ENCODE data around the gene ETDB.

Gene ETDB

GRCh38 chrX:135114392-135114791, 5.9 kb downstream of the ETDB start:
- no peaks in the 10 kb centered on the region for H3K79me2 ChIP-seq (ENCODE audit: low read length)

DNA sequence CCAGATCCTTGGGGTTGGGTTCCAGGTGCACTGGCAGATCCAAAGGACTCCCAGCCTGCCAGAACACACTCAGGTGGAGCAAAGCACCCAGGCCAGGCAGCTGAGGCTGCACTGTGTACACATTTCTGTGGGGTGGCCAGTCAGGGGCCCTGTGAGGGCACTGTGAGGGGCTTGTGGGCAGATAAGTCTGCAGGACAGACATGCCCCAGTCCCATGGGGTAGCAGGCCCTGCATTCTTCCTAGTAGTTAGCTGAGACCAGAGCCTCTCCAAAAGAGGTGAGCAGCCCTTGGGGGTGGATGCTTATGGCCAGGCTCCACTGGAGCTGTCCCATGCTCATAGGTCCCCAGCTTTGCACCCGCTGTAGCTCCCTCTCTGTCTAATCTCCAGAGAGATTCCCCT, 7.6 kb downstream of the ETDB start:
- no peak overlapping the region for H3K27ac ChIP-seq (ENCODE audit: low read length)
- H3K9me3 ChIP-seq (replicated peaks; ENCODE audit: insufficient read depth, low read length), result no peaks in the 10 kb centered on the region

More at GRCh38 chrX:135114392-135114791, 5.9 kb downstream of the ETDB start:
- H3K4me3 ChIP-seq (ENCODE audit: low read length), result no peak overlapping the region
- TF ChIP-seq EZH2 (optimal IDR thresholded peaks at IDR 0.05; ENCODE audit: low read depth, low read length) (no peak), EZH2phosphoT487 (IDR thresholded peaks at IDR 0.05; ENCODE audit: low read length) (no peak), CTCF (IDR thresholded peaks at IDR 0.05; ENCODE audit: low read length) (no peak)
- no peaks in the 10 kb centered on the region for H4K20me1 ChIP-seq (ENCODE audit: insufficient read depth, low read length)
- no peak overlapping the region for H3K27ac ChIP-seq (ENCODE audit: low read length)
- H3K27me3 ChIP-seq (replicated peaks; ENCODE audit: insufficient read depth, low read length), result no peaks in the 10 kb centered on the region
- DNase-seq, result peak; percentile 18
- H2AFZ ChIP-seq (ENCODE audit: low read length), result no peak overlapping the region
- no peak overlapping the region for H3K9ac ChIP-seq (ENCODE audit: low read length)
- no peaks in the 10 kb centered on the region for H3F3A ChIP-seq (ENCODE audit: insufficient read depth, low read length)
- no peaks in the 10 kb centered on the region for H3K9me3 ChIP-seq (replicated peaks; ENCODE audit: insufficient read depth, low read length)
- H3K9me2 ChIP-seq (replicated peaks; ENCODE audit: insufficient read depth, low read length), result no peaks in the 10 kb centered on the region
- no peaks in the 10 kb centered on the region for H3K36me3 ChIP-seq (replicated peaks; ENCODE audit: insufficient read depth, low read length)
- H3K4me2 ChIP-seq (ENCODE audit: low read depth, low read length), result no peak overlapping the region
- no peaks in the 10 kb centered on the region for H3K4me1 ChIP-seq (ENCODE audit: low read length)

DNA sequence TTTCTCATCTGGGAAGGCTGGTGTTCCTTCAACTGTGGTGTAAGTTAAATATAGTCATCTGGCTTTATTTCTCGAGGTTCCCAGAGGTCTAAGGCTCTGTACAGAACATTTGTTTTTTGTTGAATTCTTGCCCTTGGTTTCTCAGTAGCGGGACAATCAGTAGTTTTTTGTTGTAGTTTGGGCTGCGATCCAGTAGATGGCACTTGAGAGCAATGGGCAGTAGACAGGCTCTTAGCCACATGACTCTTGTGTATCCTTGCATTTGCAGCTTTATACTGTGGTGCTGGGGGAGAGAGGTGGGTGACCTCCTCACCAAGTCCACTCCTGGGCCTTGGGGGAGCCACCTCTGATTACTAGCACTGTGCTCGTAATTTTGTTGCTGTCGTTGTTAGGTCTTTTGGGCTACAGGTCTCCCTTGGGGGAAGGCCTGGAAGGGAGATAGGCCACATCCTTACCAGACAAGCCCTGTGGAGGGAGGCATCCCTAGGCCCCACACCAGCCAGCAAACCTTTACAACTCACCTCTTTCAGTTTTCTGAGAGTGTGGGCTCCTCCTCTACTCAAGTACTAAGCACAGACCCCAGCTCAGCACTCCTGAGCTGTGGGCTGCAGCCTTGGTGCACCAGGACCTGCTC, 8.1 kb downstream of the ETDB start:
- H3K4me3 ChIP-seq (ENCODE audit: low read length), result no peak overlapping the region
- no peaks in the 10 kb centered on the region for H3K4me1 ChIP-seq (ENCODE audit: low read length)
- no peaks in the 10 kb centered on the region for H3K27me3 ChIP-seq (replicated peaks; ENCODE audit: insufficient read depth, low read length)
- peak; percentile 52 for DNase-seq
- no peaks in the 10 kb centered on the region for H3K79me2 ChIP-seq (ENCODE audit: low read length)
- H3F3A ChIP-seq (ENCODE audit: insufficient read depth, low read length), result no peaks in the 10 kb centered on the region
- H3K9ac ChIP-seq (ENCODE audit: low read length), result no peak overlapping the region
- H4K20me1 ChIP-seq (ENCODE audit: insufficient read depth, low read length), result no peaks in the 10 kb centered on the region
- no peak overlapping the region for H3K27ac ChIP-seq (ENCODE audit: low read length)
- no peak overlapping the region for H2AFZ ChIP-seq (ENCODE audit: low read length)
- no peak overlapping the region for H3K4me2 ChIP-seq (ENCODE audit: low read depth, low read length)
- TF ChIP-seq CTCF (IDR thresholded peaks at IDR 0.05; ENCODE audit: low read length) (peak; percentile 73), EZH2 (optimal IDR thresholded peaks at IDR 0.05; ENCODE audit: low read depth, low read length) (no peak), EZH2phosphoT487 (IDR thresholded peaks at IDR 0.05; ENCODE audit: low read length) (no peak)
- no peaks in the 10 kb centered on the region for H3K9me3 ChIP-seq (replicated peaks; ENCODE audit: insufficient read depth, low read length)
- no peaks in the 10 kb centered on the region for H3K9me2 ChIP-seq (replicated peaks; ENCODE audit: insufficient read depth, low read length)
- H3K36me3 ChIP-seq (replicated peaks; ENCODE audit: insufficient read depth, low read length), result no peaks in the 10 kb centered on the region

More for the DNA sequence above, 7.6 kb downstream of the ETDB start:
- Histone ChIP-seq H3K4me1 (ENCODE audit: low read length) (no peaks in the 10 kb centered on the region), H4K20me1 (ENCODE audit: insufficient read depth, low read length) (no peaks in the 10 kb centered on the region), H3F3A (ENCODE audit: insufficient read depth, low read length) (no peaks in the 10 kb centered on the region), H3K27me3 (replicated peaks; ENCODE audit: insufficient read depth, low read length) (no peaks in the 10 kb centered on the region), H3K9ac (ENCODE audit: low read length) (no peak overlapping the region), H3K36me3 (replicated peaks; ENCODE audit: insufficient read depth, low read length) (no peaks in the 10 kb centered on the region), H3K79me2 (ENCODE audit: low read length) (no peaks in the 10 kb centered on the region), H3K4me2 (ENCODE audit: low read depth, low read length) (no peak overlapping the region), H3K4me3 (ENCODE audit: low read length) (no peak overlapping the region), H3K9me2 (replicated peaks; ENCODE audit: insufficient read depth, low read length) (no peaks in the 10 kb centered on the region), H2AFZ (ENCODE audit: low read length) (no peak overlapping the region)
- no peak for DNase-seq
- TF ChIP-seq EZH2 (optimal IDR thresholded peaks at IDR 0.05; ENCODE audit: low read depth, low read length), result no peak
- no peak for TF ChIP-seq EZH2phosphoT487 (IDR thresholded peaks at IDR 0.05; ENCODE audit: low read length)
- TF ChIP-seq CTCF (IDR thresholded peaks at IDR 0.05; ENCODE audit: low read length), result no peak
